GM18517 (cell line): ENCODE measurements around the gene DCN.

Experiments used
- ATAC-seq: cut with Tn5 transposase; IDR thresholded peaks from one replicate; pipeline ENCODE4 v1.9.1; 2021; ENCODE audit warnings: mild to moderate bottlenecking, moderate library complexity; ENCODE audit not compliant: unreplicated experiment

DCN gene

DNA sequence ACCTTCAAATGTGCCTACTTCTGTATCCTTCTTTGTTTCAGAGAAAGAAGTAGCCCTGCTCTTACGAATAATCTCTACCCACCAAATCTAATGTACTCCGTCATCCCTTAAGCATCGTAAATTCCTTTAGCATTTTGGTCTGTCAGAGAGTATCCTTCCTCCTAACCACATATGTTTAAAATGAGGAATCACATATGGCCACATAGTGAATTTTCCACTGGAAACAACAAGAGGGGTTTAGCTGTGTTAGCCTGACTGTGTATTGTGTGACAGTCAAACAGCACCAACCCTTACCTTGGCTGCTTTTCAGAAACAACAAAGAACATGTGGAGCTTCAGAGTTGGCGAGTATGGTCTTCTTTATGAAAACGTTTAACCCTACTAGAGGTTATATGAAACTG is 76.8 kb downstream of the DCN start:
- no peak for ATAC-seq

DNA sequence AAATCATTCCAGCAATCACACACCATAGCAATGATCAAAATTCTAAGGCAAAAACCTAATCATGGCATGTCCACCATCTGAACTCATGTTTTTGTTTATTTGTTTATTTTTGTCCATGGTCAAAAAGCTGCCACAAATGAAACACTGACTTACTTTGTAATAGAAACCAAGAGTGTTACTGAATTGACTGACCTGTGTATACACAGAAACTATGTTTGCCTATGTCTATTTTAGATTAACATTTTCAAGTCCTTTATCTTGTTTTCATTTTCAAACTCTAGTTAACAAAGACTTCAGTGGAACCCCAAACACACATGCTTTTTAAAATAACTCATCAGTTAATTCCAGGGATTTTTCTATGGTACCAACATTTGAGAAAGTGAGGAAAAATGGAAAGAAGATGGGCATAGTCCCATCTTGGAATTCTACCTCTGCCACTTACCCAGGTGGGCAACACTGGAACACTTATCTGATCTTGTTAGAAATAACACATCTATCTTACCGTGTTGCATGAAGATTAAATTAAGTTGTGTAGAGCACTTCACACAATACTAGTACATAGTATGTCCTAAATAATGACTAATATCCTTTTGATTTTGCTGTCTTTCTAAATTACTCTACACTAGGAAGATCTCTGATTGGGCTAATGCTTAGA is 77.7 kb downstream of the DCN start:
- peak; percentile 77 for ATAC-seq

DNA sequence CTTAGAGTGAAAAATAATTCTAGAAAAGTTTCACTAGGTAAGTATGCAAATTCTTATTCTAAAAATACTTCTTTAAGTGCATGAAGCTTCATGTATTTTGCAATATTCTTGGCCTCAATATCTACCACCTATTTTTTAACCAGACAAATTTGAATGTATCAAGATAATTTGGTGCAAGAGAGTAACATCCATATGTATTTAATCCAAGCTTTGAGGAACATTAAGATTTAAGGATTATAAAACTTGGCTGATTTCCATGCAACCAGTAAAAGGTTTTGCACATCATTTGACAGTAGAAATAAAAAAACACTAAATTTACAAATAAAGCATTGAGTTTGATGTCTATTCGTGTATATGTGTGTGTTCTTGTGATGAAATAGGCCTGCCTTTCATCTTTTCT is 79.0 kb downstream of the DCN start:
- no peak for ATAC-seq

DNA sequence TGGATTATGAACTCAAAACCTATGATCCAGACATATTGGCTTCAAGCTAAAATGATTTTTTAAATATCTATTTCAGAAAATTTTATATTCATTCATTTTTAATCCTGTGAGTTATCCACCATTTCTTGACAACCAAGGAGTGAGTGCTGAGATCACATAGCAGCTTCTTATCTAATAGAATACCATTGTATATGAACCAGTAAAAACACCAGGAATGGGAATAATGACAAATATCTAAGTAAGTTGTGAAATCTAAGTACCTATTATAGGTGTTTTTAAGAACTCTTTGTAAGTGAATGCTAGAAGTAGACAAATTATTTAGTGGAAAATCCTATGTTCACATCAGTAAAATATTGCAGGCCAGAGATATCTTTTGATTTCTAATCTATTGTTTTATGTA is 79.5 kb downstream of the DCN start:
- no peak for ATAC-seq

DNA sequence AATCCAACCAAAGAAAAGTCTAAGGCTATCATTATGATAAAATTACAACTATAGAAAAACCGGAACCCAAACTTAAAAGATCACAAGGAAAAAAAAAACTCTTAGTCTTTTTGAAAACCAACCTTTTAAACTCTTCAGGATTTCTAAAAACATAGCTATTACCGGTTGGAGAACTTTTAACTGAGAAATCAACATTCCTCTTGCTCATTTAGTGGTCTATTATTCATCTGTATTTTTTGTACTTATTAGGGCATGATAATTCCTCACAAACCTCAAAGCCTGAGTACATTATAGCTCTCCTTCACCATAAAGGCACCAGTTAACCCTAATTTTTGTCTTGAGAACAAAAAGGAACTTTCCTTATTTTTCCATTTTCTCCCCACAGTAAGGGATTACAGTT is 81.7 kb downstream of the DCN start:
- no peak for ATAC-seq

DNA sequence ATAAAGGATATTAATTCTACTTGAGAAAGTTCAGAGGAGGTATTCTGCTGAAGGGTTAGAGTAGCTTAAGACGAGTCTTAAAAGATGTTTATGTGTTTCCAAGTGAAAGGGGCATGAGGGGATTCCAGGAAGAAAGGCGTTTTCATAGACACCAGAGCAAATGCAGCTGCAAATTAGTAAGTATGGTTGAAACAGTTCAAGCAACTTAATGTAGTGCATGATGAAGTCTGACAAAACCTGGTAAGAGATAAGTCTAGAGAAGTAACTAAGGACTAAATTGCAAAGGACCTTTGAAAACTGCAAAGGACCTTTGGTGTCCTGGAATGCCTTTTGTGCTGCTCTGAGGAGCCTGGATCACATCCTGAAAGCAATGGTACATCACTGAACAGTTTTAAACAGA is 82.8 kb downstream of the DCN start:
- ATAC-seq: no peak

DNA sequence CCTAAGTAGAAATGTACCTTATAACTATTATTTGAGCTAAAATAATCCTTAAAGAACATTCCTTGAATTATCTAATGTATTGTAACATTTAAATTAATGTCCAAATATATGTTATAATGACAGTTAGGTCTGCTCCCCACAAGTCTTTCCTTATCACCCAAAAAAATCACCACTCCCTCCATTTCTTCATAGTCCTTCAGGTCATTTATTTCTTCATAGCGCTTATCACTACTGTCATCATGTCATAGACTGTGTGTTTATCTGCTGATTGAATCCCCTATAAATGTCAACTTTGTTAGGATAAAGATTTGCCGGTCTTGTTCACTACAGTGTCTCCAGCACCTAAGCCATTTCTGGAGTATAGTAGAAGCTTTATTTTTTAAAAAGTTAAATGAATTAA is 83.3 kb downstream of the DCN start:
- ATAC-seq: no peak

DNA sequence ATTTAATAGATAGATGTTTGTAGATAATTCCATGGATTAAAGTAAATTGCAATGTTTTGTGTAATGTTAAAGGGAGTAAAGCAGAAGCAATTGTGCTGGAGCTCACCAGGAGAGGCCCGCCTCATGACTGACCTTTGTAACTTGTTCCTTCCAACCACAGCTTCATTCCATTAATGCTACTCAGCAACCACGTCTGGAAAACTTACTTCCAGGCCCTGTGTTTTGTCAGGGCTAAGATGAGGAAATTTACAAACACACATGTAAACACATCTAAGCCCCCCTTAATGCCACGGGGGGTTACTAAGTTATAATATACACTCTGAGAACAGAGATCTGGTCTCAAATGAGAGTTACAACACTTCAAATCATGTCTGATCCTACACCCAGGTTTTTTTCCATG is 83.7 kb downstream of the DCN start:
- no peak for ATAC-seq

DNA sequence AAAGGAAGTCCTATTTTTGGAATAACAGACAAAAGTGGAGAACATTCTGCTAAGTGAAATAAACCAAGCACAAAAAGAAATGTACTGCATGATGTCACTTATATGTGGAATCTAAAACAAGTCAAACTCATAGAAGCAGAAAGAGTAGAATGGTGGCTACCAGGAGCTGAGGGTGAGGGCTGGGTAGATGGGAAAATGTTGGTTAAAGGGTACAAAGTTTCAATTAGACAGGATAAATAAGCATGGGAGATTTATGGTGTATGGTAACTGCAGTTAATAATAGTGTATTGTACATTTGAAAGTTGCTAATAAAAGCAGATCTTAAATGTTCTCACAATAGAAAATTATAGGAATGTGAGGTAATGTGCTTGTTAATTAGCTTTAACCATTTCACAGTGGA is 84.2 kb downstream of the DCN start:
- ATAC-seq: no peak

DNA sequence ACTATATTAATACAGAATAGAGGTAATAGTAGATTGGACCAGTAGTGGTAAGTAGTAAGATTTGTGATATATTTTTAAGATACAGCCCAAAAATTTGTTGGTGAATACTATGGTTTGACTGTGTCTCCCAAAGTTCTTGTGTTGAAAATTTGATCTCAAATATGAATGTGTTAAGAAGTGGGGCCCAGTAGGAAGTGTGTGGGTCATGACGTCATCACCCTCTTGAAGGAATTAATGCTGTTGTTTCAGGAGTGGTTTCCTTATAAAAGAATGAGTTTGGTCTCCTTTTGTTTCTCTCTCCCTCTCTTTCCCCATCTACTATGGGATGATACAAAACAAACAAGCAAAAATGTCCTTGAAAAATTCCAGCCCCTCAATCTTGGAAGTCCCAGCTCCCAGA is 87.7 kb downstream of the DCN start:
- ATAC-seq: no peak

DNA sequence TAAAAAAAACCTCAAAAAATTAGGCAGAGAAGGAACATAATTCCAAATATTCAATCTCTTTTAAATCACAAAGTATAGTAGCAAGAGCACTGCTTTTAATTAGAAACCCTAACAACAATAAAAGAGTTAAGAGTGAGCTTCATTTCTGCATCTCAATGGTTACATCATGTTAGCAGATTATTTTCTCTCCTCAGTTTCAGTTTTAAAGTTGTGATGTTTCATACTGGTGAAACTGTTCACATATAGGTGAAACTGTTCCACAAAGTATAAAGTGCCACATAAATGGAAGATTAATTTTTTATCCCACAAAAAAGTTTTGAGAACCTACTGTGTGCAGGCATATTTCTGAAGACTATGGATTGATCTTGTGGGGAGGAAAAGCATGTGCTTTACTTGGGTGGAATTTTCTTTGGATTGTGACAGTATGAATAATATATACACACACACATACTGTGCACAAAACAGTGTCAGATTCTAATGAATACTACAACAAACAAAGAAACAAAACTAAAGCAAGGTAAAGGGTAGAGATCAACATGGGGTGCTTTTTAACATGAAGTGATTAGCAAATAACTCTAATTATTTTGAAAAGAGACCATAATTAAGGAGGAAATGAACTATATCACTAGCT is 88.5 kb downstream of the DCN start:
- ATAC-seq: no peak

DNA sequence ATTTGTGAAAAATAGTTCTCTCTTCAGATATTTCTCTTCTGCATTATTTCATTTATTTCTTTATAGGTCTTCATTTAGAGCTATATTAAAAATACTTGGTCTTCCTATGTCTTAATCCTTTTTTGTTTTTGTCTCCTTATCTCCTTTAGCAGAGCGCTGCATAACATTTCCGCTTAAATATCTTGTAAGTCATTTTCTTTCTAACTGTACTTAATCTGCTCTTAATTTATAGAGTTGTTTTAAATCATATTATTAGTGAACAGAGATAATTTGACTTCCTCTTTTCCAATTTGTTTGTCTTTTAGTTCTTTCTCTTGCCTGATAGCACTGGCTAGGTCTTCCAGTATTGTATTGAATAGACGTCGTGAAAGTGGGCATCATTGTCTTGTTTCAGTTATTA is 89.3 kb downstream of the DCN start:
- ATAC-seq: no peak

DNA sequence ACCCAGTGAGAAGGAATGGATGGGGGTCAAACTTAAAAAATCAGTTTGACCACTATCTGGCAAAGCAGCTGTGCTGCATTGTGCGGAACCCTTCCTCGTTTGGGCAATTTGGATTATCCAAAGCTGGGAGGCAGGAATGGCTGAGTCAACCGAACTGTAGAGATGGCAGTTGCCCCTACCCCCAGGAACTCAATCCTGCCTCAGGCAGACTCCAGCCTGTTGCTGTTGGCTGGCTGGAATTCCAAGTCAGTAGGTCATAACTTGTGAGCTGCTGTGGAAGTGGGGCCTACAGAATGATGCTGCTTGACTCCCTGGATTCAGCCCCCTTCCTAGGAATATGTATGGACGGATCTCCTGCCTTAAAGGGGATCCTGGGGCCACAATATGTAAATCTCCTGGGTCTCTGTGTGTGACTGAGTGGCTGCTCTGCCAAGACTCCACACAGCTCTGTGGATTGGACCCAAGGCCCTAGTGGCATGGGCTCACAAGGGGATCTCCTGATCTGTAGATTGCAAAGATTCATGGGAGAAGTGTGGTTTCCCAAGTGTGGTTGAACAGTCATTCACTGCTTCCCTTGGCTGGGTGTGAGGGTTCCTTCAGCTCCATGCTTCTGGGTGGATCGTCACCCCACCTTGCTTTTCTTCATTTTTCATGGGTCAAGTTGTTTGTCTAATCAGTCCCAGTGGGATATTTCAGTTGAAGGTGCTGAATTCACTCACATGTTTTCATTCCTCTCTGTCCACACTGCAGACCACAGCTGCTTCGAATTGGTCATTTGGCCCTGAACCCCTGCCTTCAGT is 90.5 kb downstream of the DCN start:
- ATAC-seq: no peak
